ENCODE data around the gene UTS2R.
A peak's percentile ranks its signal among the peaks of the same experiment; 100 is the strongest.

The UTS2R gene

GRCh38 chr17:82328994-82329507 is 42.5 kb upstream of the UTS2R start:
- POLR2A ChIA-PET: interaction anchor here (0.7 kb wide), 1 partner anchor 37 kb away, joined by 5 read pairs; no protein-coding TSS in a partner anchor
- CTCF ChIA-PET: interaction anchor here (0.6 kb wide), 1 partner anchor 62 kb away, joined by 3 read pairs; no protein-coding TSS in a partner anchor
- H3K4me1 ChIP-seq (ENCODE audit: control insufficient read depth, insufficient read depth, low read length): peaks cover 19% of the 10 kb centered on the region

GRCh38 chr17:82329683-82330321 is 41.8 kb upstream of the UTS2R start:
- peaks cover 21% of the 10 kb centered on the region for H3K4me1 ChIP-seq (ENCODE audit: control insufficient read depth, insufficient read depth, low read length)
- H3K9me3 ChIP-seq (ENCODE audit: control insufficient read depth, insufficient read depth, low read depth, low read length): no peaks in the 10 kb centered on the region
- no peak overlapping the region for H3K4me3 ChIP-seq (ENCODE audit: low read depth, low read length)
- peak overlapping the region; percentile 19; the same call in 1 of the 2 replicates for H3K27ac ChIP-seq (ENCODE audit: extremely low read depth, low read depth, low read length)
- ChIA-PET CTCF (interaction anchor here (0.6 to 2.2 kb wide), 5 partner anchors 8 to 165 kb away, joined by 3 to 13 read pairs (median 4); no protein-coding TSS in a partner anchor), POLR2A (interaction anchor here (0.8 to 1.4 kb wide), 3 partner anchors 9 to 46 kb away, joined by 3 to 12 read pairs (median 3); no protein-coding TSS in a partner anchor)
- TF ChIP-seq SP7 (tag by site-specific recombination; IDR thresholded peaks at IDR 0.05) (no peak), SP3 (tag by site-specific recombination; IDR thresholded peaks at IDR 0.05) (no peak), ZBTB8A (tag by site-specific recombination; IDR thresholded peaks at IDR 0.05) (no peak), IKZF3 (tag by site-specific recombination; IDR thresholded peaks at IDR 0.05) (0 out of 2 replicates have a peak, but pooled peaks have one; percentile 22)
- H3K36me3 ChIP-seq (ENCODE audit: control insufficient read depth in 2 of 2, insufficient read depth in 1 of 2, low read length in 2 of 2): no peaks in the 10 kb centered on the region

More at GRCh38 chr17:82328994-82329507, 42.5 kb upstream of the UTS2R start:
- TF ChIP-seq ZNF48 (tag by site-specific recombination; IDR thresholded peaks at IDR 0.05) (no peak), GLIS1 (tag by site-specific recombination; IDR thresholded peaks at IDR 0.05) (peak; percentile 30; the same call in 1 of the 2 replicates), ZNF610 (tag by site-specific recombination; IDR thresholded peaks at IDR 0.05; ENCODE audit: borderline replicate concordance) (no peak), IKZF3 (tag by site-specific recombination; IDR thresholded peaks at IDR 0.05) (no peak), ZNF677 (tag by site-specific recombination; IDR thresholded peaks at IDR 0.05) (no peak), RBAK (tag by site-specific recombination; IDR thresholded peaks at IDR 0.05) (no peak), ZNF335 (tag by site-specific recombination; conservative IDR thresholded peaks at IDR 0.05) (peak; percentile 50), ZNF521 (tag by site-specific recombination; IDR thresholded peaks at IDR 0.05) (no peak), ZBTB48 (tag by site-specific recombination; IDR thresholded peaks at IDR 0.05) (no peak), ZNF354C (tag by site-specific recombination; IDR thresholded peaks at IDR 0.05; ENCODE audit: borderline replicate concordance, low read depth) (no peak), ZNF660 (tag by site-specific recombination; IDR thresholded peaks at IDR 0.05) (no peak), ZNF473 (tag by site-specific recombination; IDR thresholded peaks at IDR 0.05) (no peak), ZNF423 (tag by site-specific recombination; IDR thresholded peaks at IDR 0.05) (0 out of 2 replicates have a peak, but pooled peaks have one; percentile 20), ZNF529 (tag by site-specific recombination; IDR thresholded peaks at IDR 0.05; ENCODE audit: insufficient replicate concordance) (no peak), WT1 (tag by site-specific recombination; IDR thresholded peaks at IDR 0.05) (no peak), ZIC2 (tag by site-specific recombination; IDR thresholded peaks at IDR 0.05) (peak; percentile 77), ZNF274 (IDR thresholded peaks at IDR 0.05; ENCODE audit: low read length) (no peak), ZNF274 (tag by site-specific recombination; IDR thresholded peaks at IDR 0.05; ENCODE audit: borderline replicate concordance) (no peak), EGR2 (tag by site-specific recombination; IDR thresholded peaks at IDR 0.05; ENCODE audit: low read depth) (no peak), ZNF707 (tag by site-specific recombination; IDR thresholded peaks at IDR 0.05) (no peak)
- TF ChIP-seq, protein P1, sequence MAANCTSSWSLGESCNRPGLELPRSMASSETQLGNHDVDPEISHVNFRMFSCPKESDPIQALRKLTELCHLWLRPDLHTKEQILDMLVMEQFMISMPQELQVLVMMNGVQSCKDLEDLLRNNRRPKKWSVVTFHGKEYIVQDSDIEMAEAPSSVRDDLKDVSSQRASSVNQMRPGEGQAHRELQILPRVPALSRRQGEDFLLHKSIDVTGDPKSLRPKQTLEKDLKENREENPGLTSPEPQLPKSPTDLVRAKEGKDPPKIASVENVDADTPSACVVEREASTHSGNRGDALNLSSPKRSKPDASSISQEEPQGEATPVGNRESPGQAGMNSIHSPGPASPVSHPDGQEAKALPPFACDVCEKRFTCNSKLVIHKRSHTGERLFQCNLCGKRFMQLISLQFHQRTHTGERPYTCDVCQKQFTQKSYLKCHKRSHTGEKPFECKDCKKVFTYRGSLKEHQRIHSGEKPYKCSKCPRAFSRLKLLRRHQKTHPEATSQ (tag by site-specific recombination; IDR thresholded peaks at IDR 0.05): no peak
- TF ChIP-seq, protein P2, sequence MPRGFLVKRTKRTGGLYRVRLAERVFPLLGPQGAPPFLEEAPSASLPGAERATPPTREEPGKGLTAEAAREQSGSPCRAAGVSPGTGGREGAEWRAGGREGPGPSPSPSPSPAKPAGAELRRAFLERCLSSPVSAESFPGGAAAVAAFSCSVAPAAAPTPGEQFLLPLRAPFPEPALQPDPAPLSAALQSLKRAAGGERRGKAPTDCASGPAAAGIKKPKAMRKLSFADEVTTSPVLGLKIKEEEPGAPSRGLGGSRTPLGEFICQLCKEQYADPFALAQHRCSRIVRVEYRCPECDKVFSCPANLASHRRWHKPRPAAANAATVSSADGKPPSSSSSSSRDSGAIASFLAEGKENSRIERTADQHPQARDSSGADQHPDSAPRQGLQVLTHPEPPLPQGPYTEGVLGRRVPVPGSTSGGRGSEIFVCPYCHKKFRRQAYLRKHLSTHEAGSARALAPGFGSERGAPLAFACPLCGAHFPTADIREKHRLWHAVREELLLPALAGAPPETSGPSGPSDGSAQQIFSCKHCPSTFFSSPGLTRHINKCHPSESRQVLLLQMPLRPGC (tag by site-specific recombination; IDR thresholded peaks at IDR 0.05): no peak
- H3K4me3 ChIP-seq (ENCODE audit: low read depth, low read length): no peak overlapping the region
- H3K36me3 ChIP-seq (ENCODE audit: control insufficient read depth in 2 of 2, insufficient read depth in 1 of 2, low read length in 2 of 2): no peaks in the 10 kb centered on the region
- no peaks in the 10 kb centered on the region for H3K9me3 ChIP-seq (ENCODE audit: control insufficient read depth, insufficient read depth, low read depth, low read length)
- no peak overlapping the region; the same call in 1 of the 2 replicates for H3K27ac ChIP-seq (ENCODE audit: extremely low read depth, low read depth, low read length)
